Measurements from ENCODE around the gene RNF4. TPM values are rescaled to one million over a fixed set of nuclear protein-coding genes. Genes with fewer than 3 reads are reported as not detected.

The RNF4 gene
- total RNA-seq, 1 experiment from 2014 or later = 28.3 TPM

GRCh38 chr4:2552806-2553205 lies 83.9 kb downstream of the RNF4 start:
- in situ Hi-C loops (cut with HindIII; ENCODE audit: low sequenced_read_pairs) = no loop called here
- no peak for DNase-seq (ENCODE audit: low spot score)

- DNase-seq (ENCODE audit: low spot score) = no peak
- in situ Hi-C loops (cut with HindIII; ENCODE audit: low sequenced_read_pairs) = no loop called here
Measured at GRCh38 chr4:2558301-2558700, 89.4 kb downstream of the RNF4 start.

- no peak for DNase-seq (ENCODE audit: low spot score)
- in situ Hi-C loops (cut with HindIII; ENCODE audit: low sequenced_read_pairs) = no loop called here
Measured at GRCh38 chr4:2560167-2560566, 91.3 kb downstream of the RNF4 start.

Other genes starting within 250 kb of the RNF4 start
- 12.3 and 15.5 TPM in 2 replicates for gene HAUS3, start 227.0 kb upstream of the RNF4 start, total RNA-seq (2014; rRNA removed; shearing (Covaris generic))
- 0.17 and 0.49 TPM in 2 replicates for gene POLN, start 227.0 kb upstream of the RNF4 start, total RNA-seq (2014; rRNA removed; shearing (Covaris generic))
- 53.2 and 72.2 TPM in 2 replicates for gene MXD4, start 207.0 kb upstream of the RNF4 start, total RNA-seq (2014; rRNA removed; shearing (Covaris generic))
- 9.4 and 11.4 TPM in 2 replicates for gene ZFYVE28, start 50.5 kb upstream of the RNF4 start, total RNA-seq (2014; rRNA removed; shearing (Covaris generic))
- gene CFAP99, start 50.2 kb upstream of the RNF4 start, total RNA-seq (2014; rRNA removed; shearing (Covaris generic)) = 1.5 TPM in 1 of 2 replicates, not detected in the other
- gene FAM193A, start 67.5 kb downstream of the RNF4 start, total RNA-seq (2014; rRNA removed; shearing (Covaris generic)) = 14.5 and 26.2 TPM in 2 replicates

All from G401 (cell line).